C4-2B (cell line): Measurements from ENCODE around the gene AP5B1.

ENCODE experiments used
- ZFX ChIP-seq: fragments of 450-650 bp; IDR thresholded peaks from 2 replicates; pipeline ENCODE4 v1.6.1; 2017
- TF ChIP-seq, protein P1 (sequence below): fragments of 450-650 bp; conservative IDR thresholded peaks from 2 replicates; pipeline ENCODE4 v1.5.1; 2017; ENCODE audit warnings: mild to moderate bottlenecking

GRCh38 chr11:65814986-65815565, 34.3 kb upstream of the AP5B1 start:
- TF ChIP-seq, protein P1, sequence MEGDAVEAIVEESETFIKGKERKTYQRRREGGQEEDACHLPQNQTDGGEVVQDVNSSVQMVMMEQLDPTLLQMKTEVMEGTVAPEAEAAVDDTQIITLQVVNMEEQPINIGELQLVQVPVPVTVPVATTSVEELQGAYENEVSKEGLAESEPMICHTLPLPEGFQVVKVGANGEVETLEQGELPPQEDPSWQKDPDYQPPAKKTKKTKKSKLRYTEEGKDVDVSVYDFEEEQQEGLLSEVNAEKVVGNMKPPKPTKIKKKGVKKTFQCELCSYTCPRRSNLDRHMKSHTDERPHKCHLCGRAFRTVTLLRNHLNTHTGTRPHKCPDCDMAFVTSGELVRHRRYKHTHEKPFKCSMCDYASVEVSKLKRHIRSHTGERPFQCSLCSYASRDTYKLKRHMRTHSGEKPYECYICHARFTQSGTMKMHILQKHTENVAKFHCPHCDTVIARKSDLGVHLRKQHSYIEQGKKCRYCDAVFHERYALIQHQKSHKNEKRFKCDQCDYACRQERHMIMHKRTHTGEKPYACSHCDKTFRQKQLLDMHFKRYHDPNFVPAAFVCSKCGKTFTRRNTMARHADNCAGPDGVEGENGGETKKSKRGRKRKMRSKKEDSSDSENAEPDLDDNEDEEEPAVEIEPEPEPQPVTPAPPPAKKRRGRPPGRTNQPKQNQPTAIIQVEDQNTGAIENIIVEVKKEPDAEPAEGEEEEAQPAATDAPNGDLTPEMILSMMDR, result no peak
- no peak for TF ChIP-seq ZFX
